Right lobe of liver (tissue), 6 donors: Measurements from ENCODE around the gene CDKL1. TPM values are rescaled to one million over a fixed set of nuclear protein-coding genes. Genes with fewer than 3 reads are reported as not detected.
A peak's percentile ranks its signal among the peaks of the same experiment; 100 is the strongest.
"Not testable (repeated sequence)": the region's sequence is repeated elsewhere in the genome, so short reads cannot be mapped to it uniquely, and the experiment has no call there.

Experiments used
- ATAC-seq, 4 donors: fragments of 200-7000 bp; cut with Tn5 transposase; one replicate each; pipeline ENCODE4 v1.9.1; 2020; ENCODE audit warnings: mild to moderate bottlenecking in 4 of 4, moderate library complexity in 4 of 4
- DNase-seq, 3 donors: peaks; one replicate each; pipeline ENCODE4 v3.0.0-alpha.2; 2020
- H3K27ac ChIP-seq, 3 donors: fragments of 200-600 bp; one replicate each; pipeline ENCODE4 v1.8.0; 2022
- H3K27me3 ChIP-seq, 2 donors: fragments of 200-600 bp; one replicate each; pipeline ENCODE4 v1.8.0; 2022
- H3K36me3 ChIP-seq, 4 donors: fragments of 200-600 bp; sonication (generic) in 1 of 4; one replicate each; pipeline versions ENCODE4 v1.5.1 to v1.8.0; 2017 to 2022; ENCODE audit warnings: control low read depth in 1 of 4
- H3K4me1 ChIP-seq, 4 donors: fragments of 200-600 bp; sonication (generic) in 1 of 4; one replicate each; pipeline versions ENCODE4 v1.5.1 to v1.8.0; 2017 to 2022; ENCODE audit warnings: control low read depth in 1 of 4
- H3K4me3 ChIP-seq, 3 donors: fragments of 200-600 bp; one replicate each; pipeline ENCODE4 v1.8.0; 2022
- H3K9me3 ChIP-seq, 4 donors: fragments of 200-600 bp; sonication (generic) in 1 of 4; one replicate each; pipeline versions ENCODE4 v1.5.1 to v1.8.0; 2017 to 2022; ENCODE audit warnings: control low read depth in 1 of 4
- POLR2A ChIP-seq: fragments of 450-650 bp; IDR thresholded peaks from one replicate; pipeline ENCODE4 v1.6.1; 2017; ENCODE audit warnings: antibody characterized with exemption, mild to moderate bottlenecking
- WGBS: methylation state at CpG from one replicate; pipeline ENCODE4 v1.1.6; 2018; ENCODE audit warnings: low coverage, low lambda C conversion rate; ENCODE audit not compliant: insufficient coverage; ENCODE audit errors: missing lambda C conversion rate; 5-methylcytosine and 5-hydroxymethylcytosine counted together
- intact Hi-C, 2 donors: fragments of 100-400 bp; cut with DNase I; formaldehyde crosslinking; loops; one replicate each; pipeline versions ENCODE4 v1.11.2 to v1.14.1; 2022
- total RNA-seq, 6 experiments: library from RNA; depleted of rRNA in 2 of 6; stranded (reverse); fragments of >200 nt in 2 of 6; fragmentation: NEBNext Ultra II Directional in 3 of 6; extraction: Animal tissue kit (Norgen Biotek cat#: 25700) in 3 of 6; gene quantifications; one replicate each; pipeline versions ENCODE4 v1.1.0 to v1.2.4, GENCODE V29; 2016 to 2023
- TF ChIP-seq, protein P1 (sequence below), 4 donors: fragments of 200-600 bp in 3 of 4; fragments of 450-650 bp in 1 of 4; IDR thresholded peaks; one replicate each; pipeline versions ENCODE4 v1.5.1 to v1.8.0; 2016 to 2022; ENCODE audit warnings: antibody characterized with exemption in 4 of 4, mild to moderate bottlenecking in 2 of 4
- donor health status: DM: no; HTN: yes; CAD: no.
- donor health status: DM: no; HTN: no; CAD: no.
- donor health status: DM: no; HTN: no; CAD: no.
- donor health status: DM: no; HTN: yes; CAD: no.
- donor health status: DM: no; HTN: yes; CAD: no.

CDKL1 gene
- total RNA-seq, 6 experiments from 2014 or later: 1.1 to 4.5 (median 2.8) TPM

DNA sequence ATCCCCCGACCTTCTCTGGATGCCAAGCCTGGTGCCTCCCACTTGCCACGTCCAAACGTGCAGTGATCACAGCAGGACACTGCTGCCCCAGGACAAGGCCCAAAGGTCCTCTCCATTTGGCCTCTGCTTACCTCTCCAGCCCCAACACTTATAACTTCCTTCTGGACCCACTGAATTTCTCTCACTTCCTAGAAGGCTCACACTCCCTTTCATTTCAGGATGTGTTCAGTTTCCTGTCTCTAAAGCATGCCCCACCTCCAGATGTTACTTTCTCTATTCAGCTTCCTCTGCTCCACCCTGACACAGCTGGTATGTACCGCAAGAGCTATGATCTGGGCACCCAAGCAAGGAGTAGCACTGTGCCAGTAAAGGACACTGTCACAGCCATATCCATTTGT, 33.0 kb downstream of the CDKL1 start:
- Histone ChIP-seq H3K27me3 (no peaks in the 10 kb centered on the region), H3K4me1 (peaks cover 0 to 36% (median 10%) of the 10 kb centered on the region in 4 donors), H3K4me3 (peak overlapping the region in 1 of 3 donors; percentile 20), H3K9me3 (no peaks in the 10 kb centered on the region), H3K27ac (peak overlapping the region; percentile 29 to 73 (median 52)), H3K36me3 (no peaks in the 10 kb centered on the region)
- DNase-seq (peak in 1 of 3 donors; percentile 37), ATAC-seq (peak; percentile 53 to 61 (median 58))
- TF ChIP-seq, protein P1, sequence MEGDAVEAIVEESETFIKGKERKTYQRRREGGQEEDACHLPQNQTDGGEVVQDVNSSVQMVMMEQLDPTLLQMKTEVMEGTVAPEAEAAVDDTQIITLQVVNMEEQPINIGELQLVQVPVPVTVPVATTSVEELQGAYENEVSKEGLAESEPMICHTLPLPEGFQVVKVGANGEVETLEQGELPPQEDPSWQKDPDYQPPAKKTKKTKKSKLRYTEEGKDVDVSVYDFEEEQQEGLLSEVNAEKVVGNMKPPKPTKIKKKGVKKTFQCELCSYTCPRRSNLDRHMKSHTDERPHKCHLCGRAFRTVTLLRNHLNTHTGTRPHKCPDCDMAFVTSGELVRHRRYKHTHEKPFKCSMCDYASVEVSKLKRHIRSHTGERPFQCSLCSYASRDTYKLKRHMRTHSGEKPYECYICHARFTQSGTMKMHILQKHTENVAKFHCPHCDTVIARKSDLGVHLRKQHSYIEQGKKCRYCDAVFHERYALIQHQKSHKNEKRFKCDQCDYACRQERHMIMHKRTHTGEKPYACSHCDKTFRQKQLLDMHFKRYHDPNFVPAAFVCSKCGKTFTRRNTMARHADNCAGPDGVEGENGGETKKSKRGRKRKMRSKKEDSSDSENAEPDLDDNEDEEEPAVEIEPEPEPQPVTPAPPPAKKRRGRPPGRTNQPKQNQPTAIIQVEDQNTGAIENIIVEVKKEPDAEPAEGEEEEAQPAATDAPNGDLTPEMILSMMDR (IDR thresholded peaks at IDR 0.05): no peak
- TF ChIP-seq POLR2A: no peak
- WGBS: 31% methylated on average over 4 of the region's 4 CpGs
- intact Hi-C loops: no loop called here

DNA sequence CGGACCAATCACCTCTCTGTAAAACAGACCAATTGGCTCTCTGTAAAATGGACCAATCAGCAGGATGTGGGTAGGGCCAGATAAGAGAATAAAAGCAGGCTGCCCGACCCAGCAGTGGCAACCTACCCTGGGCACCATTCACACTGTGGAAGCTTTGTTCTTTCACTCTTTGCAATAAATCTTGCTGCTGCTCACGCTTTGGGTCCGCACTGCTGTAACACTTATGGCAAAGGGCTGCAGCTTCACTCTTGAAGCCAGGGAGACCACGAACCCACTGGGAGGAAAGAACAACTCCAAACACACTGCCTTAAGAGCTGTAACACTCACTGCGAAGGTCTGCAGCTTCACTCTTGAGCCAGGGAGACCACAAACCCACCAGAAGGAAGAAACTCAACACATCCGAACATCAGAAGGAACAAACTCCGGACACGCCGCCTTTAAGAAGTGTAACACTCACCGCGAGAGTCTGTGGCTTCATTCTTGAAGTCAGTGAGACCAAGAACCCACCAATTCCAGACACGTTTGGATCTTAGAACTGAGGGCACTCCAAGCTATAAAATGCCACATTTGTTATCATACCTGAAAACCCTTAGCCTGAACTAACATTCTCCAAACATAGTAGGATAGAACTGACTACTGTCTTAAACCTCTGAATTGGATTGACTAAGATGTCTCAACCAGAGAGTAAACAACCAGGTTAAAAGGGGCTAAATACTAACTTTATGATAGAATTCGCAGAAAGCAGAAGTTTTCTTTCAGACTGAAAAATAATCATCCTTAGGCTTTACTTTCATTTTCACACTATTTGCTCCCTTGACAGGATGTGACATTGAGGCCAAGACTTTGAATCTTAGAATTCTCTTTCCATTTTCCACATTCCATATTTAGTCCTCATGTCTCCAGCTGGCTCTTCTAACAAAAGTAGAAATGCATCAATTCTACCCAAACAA, 33.6 kb downstream of the CDKL1 start:
- Histone ChIP-seq H3K27me3 (no peaks in the 10 kb centered on the region), H3K36me3 (no peaks in the 10 kb centered on the region), H3K27ac (peak overlapping the region; percentile 29 to 73 (median 52)), H3K9me3 (no peaks in the 10 kb centered on the region), H3K4me3 (peak overlapping the region in 1 of 3 donors; percentile 20), H3K4me1 (peaks cover 0 to 36% (median 10%) of the 10 kb centered on the region in 4 donors)
- WGBS: 66% methylated on average over 10 of the region's 14 CpGs
- peak in 1 of 3 donors; percentile 12 for DNase-seq
- intact Hi-C loops: no loop called here
- peak in 1 of 4 donors; percentile 21 for ATAC-seq
- TF ChIP-seq POLR2A: no peak
- TF ChIP-seq, protein P1 (IDR thresholded peaks at IDR 0.05): no peak

DNA sequence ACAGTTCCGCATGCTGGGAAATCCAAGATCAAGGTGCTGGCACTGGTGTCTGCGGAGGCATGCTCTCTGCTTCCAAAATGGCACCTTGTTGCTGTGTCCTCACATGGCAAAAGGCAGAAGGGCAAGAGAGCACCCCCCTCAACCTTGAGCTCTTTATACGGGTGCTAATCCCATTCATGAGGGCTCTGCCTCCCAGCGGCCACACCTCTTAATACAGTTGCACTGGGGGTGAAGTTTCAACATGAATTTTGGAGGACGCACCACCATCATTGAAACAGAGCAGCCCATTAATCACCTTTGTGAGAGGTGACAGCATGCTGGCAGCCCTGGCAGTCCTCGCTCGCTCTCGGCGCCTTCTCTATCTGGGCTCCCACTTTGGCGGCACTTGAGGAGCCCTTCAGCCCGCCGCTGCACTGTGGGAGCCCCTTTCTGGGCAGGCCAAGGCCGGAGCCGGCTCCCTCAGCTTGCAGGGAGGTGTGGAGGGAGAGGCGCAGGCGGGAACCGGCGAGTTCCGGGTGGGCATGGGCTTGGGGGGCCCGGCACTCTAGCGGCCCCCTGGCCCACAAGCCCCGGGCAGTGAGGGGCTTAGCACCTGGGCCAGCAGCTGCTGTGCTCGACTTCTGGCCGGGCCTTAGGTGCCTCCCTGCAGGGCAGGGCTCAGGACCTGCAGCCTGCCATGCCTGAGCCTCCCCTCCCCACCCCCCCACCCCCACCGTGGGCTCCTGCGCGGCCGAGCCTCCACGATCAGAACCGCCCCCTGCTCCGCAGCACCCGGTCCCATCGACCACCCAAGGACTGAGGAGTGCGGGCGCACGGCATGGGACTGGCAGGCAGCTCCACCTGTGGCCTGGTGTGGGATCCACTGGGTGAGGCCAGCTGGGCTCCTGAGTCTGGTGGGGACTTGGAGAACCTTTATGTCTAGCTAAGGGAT, 34.9 kb downstream of the CDKL1 start:
- intact Hi-C loops, H3K27ac ChIP-seq, H3K4me3 ChIP-seq, H3K36me3 ChIP-seq, H3K9me3 ChIP-seq, H3K27me3 ChIP-seq, ATAC-seq, DNase-seq: not testable (repeated sequence)
- peaks cover 0 to 36% (median 10%) of the 10 kb centered on the region in 4 donors for H3K4me1 ChIP-seq
- WGBS: 99% methylated on average over 6 of the region's 36 CpGs

DNA sequence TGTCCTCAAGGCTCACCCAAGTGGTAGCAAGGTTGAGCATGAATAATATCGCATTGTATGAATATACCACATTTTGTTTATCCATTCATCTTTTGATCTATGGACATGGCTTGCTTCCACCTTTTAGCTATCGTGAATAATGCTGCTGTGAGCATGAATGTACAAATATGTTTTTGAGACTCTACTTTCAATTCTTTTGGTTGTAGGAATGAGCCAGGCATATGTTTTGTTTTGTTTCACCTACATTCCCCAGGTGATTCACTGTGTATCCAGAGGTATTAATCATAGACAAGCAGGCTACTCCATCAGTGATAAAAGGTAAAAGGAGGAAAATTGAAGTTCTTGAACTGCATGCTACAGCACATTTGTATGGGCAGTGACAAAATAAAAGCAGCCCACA, 35.8 kb downstream of the CDKL1 start:
- Histone ChIP-seq H3K27me3 (no peaks in the 10 kb centered on the region), H3K27ac (no peak overlapping the region), H3K4me1 (peaks cover 0 to 29% (median 10%) of the 10 kb centered on the region in 4 donors), H3K36me3 (no peaks in the 10 kb centered on the region), H3K4me3 (no peak overlapping the region), H3K9me3 (no peaks in the 10 kb centered on the region)
- no peak for TF ChIP-seq POLR2A
- TF ChIP-seq, protein P1 (IDR thresholded peaks at IDR 0.05): no peak
- WGBS: 91% methylated on average over 2 of the region's 2 CpGs
- DNase-seq (no peak), ATAC-seq (no peak)
- intact Hi-C loops: no loop called here
